GM18499 (cell line): ENCODE measurements around the gene FAM83E.

ENCODE experiments used
- ATAC-seq: cut with Tn5 transposase; IDR thresholded peaks from one replicate; pipeline ENCODE4 v1.9.1; 2021; ENCODE audit warnings: moderate number of reproducible peaks; ENCODE audit not compliant: insufficient read depth, unreplicated experiment

FAM83E gene

DNA sequence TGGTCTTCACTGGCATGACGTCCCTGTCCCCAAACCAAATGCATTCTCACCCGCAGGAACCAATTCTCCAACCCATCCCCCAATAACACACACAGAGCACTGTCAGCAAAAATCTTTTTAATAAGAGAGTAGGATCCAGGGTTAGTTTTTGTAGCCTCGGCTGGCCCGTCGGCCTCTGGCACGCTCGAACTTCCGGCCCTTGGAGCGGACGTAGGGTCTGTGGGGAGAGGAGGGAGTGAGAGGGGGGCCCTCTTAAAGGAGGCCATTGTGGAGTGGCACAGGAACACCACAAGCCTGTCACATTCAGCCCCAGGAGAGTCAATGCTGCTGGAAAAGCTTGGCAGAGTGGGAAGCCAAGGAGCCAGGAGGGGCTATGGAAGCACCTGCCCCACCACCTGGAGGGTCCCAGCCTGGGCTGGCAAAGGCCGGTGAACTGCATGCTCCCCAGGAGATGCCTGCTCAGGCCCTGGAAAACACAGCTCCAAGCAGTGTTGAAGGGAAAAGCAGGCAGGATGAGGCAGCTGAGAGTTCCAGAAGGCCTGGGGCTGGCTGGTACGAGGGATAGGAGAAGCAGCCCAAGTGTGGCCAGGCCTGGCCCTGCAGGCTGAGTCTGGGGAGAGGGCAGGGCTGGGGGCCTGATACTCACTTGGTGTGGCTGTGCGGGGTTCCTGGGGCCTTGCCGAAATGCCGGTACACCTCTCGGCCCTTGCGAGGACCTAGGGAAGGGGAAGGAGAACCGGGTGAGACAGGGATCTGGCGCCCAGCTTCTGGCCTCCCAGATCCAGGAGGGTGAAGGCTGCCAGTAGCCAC lies 560 bp upstream of the FAM83E start:
- ATAC-seq, result no peak

- ATAC-seq, result no peak
Measured at GRCh38 chr19:48613852-48614435, 932 bp downstream of the FAM83E start.

GRCh38 chr19:48613024-48613851 lies 1.6 kb downstream of the FAM83E start:
- no peak for ATAC-seq

GRCh38 chr19:48611872-48612271 lies 3.0 kb downstream of the FAM83E start:
- no peak for ATAC-seq

DNA sequence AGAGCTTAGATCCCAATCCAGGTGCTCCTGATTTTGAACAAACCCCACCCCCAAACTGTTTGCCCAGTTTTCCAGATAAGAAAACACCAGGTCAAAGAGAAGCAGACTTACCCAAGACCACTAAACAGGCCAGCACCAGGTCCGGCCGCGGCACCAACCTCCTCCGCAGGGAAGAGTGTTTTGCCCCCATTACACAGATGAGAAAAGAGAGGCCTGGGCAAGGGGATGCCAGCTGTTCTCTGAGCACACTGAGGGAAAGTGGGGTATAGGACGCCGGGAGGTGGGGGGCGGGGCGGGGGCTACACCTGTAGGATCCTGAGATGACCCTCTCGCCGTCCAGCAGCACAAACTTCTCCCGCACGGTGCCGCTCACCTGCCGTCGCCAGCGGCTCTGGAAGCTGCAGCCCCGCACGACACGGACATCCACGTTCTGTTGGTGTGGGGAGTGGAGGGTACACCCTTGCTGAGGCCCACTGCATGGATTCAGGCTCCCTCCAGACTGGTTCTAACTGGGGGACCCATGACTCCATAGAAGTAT lies 5.2 kb downstream of the FAM83E start:
- ATAC-seq, result no peak

DNA sequence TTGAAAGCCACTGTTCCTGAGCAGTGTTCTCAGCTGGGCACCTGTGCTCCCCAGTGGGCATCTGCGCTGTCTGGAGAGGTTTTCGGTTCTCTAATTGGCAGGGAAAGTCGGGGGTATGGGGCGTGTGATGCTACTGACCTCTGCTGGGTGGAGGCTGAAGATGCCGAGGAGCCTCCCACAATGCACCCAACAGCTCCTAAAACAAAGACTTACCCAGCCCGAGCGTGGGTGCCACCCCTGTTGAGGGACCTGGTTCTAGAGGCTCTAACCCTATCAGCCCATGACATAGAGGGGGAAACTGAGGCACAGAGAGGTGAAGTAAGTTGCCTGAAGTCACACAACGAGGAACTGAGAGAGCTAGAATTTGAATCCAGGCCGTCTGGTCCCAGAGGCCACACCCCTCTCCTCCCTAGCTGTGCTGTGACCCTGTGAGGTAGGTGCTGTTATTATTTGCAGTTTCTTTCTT lies 6.0 kb downstream of the FAM83E start:
- ATAC-seq, result no peak

- ATAC-seq, result no peak
Measured at GRCh38 chr19:48607359-48607755, 7.5 kb downstream of the FAM83E start.

DNA sequence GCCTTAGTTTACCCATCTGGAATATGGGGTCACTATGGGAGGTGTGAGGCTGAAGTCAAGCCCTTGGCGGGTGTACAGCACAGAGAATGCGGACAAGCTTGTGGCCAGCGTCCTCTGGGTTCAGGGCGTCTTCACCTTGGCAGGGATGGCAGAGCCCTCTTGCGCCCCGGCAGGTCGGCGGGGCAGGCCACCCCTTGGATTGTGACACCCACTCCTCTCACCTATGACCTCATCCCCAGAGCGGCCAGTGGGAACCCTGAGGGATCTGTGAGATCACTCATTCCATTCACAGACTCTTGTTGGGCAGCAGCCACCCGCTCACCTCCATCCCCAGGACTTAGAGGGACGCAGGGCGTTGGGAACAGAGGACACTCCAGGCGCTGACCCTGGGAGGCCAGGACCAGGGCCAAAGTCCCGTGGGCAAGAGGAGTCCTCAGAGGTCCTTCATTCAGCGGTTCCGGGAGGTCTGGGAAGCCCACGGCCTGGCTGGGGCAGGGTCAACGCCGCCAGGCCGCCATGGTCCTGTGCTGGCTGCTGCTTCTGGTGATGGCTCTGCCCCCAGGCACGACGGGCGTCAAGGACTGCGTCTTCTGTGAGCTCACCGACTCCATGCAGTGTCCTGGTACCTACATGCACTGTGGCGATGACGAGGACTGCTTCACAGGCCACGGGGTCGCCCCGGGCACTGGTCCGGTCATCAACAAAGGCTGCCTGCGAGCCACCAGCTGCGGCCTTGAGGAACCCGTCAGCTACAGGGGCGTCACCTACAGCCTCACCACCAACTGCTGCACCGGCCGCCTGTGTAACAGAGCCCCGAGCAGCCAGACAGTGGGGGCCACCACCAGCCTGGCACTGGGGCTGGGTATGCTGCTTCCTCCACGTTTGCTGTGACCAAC lies 8.2 kb downstream of the FAM83E start, which contains the start of gene SPACA4:
Gene SPACA4, plus strand, starts transcription at position 280 of the 896 bp plus-strand sequence. Its CDS starts 237 bp downstream, at position 517.
- ATAC-seq, result no peak

DNA sequence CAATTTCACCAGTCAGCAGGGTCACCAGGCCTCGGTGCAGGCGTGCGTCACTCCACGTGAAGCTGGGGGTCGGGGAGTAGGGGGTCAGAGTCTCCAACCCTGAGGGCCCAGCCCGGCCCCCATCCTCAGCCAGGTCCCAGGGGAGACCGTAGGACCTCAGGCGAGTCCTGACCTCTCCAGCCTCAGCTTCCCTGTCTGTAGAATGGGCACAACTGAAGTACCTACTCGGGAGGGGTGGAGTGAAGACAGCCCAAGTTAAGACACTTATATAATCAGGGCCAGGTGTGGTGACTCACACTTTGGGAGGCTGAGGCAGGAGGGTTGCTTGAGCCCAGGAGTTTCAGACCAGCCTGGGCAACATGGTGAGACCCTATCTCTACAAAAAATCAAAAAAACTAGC lies 11.0 kb downstream of the FAM83E start:
- no peak for ATAC-seq

DNA sequence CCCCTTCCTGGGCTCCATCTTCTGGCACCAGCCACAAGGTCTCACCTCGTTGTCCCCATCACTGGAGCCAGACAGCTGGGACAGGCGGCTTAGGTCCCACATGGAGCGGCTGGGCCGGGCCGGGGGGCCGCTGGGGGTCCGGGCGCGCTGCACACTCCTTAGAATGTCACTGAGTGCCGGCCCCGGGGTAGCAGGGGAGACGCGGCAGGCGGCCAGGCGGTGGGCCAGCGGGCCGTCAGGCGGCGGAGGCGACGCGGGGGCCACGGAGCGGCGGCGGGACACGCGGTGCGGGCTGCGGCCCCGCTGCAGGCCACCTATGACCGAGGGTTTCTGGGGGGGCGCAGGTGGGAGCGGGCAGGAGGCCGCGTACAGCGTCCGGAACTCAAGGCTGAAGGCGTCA lies 11.4 kb downstream of the FAM83E start:
- no peak for ATAC-seq

GRCh38 chr19:48603001-48603400 lies 11.9 kb downstream of the FAM83E start:
- ATAC-seq, result no peak

DNA sequence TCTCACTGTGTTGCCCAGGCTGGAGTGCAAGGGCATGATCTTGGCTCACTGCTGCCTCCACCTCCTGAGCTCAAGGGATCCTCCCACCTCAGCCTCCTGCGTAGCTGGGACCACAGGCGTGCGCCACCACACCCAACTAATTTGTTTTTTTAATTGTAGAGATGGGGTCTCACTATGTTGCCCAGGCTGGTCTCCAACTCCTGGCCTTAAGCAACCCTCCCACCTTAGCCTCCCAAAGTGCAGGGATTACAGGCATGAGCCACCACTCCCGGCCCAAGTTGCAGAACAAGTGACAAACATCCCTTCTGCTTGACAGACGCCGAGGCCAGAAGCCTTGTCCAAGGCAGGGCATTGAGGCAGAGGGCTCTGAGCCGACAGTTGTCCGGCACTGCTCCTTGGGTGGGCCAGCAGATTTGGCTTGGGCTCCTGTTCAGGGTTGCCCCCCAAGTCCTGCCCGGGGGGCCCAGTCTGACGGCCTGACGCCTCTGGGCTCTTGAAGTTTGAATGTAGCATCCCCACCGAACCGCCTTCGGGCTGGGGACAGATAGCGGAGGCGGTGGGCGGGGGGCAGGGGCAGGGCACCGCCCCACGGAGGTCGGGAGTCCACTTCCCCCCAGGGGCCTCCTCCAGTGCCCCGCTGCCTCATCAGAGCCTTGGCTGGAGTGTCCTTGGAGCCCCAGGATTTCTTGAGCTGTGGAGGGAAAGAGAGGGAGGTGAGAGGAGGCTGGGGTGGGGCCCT lies 14.0 kb downstream of the FAM83E start:
- no peak for ATAC-seq

DNA sequence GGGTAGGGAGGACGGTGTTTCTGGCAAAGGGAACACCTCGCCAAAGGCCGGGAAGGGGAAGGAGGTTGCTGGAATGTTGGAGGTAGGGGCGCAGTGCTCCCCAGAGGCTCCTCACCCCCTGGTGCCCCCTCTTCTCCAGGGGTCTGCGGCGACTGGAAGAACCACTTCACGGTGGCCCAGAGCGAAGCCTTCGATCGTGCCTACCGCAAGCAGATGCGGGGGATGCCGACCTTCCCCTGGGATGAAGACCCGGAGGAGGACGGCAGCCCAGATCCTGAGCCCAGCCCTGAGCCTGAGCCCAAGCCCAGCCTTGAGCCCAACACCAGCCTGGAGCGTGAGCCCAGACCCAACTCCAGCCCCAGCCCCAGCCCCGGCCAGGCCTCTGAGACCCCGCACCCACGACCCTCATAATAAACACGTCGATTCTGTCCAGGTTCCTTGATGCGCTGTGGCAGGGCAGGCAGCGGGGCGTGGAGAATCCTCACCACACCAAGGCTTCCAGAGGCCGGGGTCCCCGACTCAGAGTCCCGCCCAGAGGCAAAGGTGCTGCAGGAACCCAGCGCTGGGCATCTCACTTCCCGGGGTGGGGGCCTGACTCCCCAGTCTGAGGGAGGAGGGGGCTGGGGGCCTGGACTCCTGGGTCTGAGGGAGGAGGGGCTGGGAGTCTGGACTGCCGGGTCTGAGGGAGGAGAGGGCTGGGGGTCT lies 15.7 kb downstream of the FAM83E start:
- no peak for ATAC-seq

DNA sequence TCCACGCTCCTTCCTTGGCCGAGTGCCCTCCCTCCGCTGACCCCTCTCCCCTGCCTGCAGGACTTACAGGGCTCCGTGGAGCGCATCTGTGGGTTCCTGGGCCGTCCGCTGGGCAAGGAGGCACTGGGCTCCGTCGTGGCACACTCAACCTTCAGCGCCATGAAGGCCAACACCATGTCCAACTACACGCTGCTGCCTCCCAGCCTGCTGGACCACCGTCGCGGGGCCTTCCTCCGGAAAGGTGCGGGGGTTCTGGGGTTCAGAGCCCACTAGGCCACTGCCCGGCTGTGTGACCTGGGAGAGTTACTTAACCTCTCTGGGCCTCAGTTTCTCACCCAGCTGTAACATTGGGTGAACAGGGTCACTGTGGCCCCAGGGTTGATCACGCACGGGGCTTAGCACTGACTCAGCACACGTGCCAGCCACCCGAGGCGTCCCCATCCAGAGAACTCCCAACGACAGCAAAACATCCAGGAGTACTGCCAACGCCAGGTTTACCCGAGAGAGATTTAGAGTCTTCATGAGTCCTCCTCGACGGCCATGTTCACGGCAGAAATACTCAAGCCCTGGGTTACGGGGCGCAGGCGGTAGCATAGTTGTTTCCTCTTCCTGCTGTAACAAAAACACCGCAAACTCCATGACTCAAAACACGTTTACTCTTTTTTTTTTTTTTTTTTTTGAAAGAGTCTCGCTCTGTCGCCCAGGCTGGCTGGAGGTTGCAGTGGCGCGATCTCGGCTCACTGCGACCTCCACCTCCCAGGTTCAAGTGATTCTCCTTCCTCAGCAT lies 18.0 kb downstream of the FAM83E start:
- no peak for ATAC-seq

- no peak for ATAC-seq
Measured at GRCh38 chr19:48596237-48596636, 18.6 kb downstream of the FAM83E start.

DNA sequence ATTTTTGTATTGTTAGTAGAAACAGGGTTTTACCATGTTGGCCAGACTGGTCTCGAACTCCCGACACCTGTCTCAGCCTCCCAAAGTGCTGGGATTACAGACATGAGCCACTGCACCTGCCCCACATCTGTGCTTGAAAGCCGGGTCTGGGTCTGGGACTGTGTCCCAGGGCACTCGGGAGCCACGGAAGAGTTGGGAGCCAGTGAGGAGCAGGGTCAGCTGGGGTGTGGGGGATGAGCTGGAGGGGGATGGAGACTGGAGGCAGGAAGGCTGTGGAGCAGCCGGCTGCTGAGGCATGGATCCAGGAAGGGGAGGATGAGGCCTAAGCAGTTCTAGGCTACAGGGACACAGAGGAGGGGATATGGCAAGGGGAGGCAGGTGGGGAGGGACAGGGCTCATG lies 19.0 kb downstream of the FAM83E start:
- ATAC-seq, result no peak

GRCh38 chr19:48595171-48595570 lies 19.7 kb downstream of the FAM83E start:
- ATAC-seq, result no peak

DNA sequence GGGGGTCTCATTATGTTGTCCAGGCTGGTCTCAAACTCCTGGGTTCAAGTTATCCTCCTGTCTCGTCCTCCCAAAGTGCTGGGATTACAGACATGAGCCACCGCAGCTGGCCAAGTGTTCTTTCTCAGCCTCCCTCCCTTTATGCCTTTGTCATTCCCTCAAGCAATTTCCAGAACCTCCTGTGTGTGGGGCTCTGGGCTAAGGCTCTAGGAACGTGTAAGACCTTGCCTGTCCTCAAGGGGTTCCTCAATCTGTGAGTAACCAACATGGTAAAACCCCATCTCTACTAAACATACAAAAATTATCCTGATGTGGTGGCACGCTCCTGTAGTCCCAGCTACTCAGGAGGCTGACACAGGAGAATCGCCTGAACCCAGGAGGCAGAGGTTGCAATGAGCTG lies 23.9 kb downstream of the FAM83E start:
- ATAC-seq, result no peak
